ENCODE results near the gene CDH13.

CDH13 gene

GRCh38 chr16:82633964-82634600 lies 7.3 kb downstream of the CDH13 start (continued):
- TF ChIP-seq ZNF280C (tag by site-specific recombination; IDR thresholded peaks at IDR 0.05) (no peak), ZSCAN30 (tag by site-specific recombination; IDR thresholded peaks at IDR 0.05) (no peak), ZNF692 (tag by site-specific recombination; IDR thresholded peaks at IDR 0.05) (no peak), ZNF239 (tag by site-specific recombination; IDR thresholded peaks at IDR 0.05) (no peak), KLF10 (tag by site-specific recombination; IDR thresholded peaks at IDR 0.05) (no peak), SALL2 (tag by site-specific recombination; IDR thresholded peaks at IDR 0.05; ENCODE audit: borderline replicate concordance) (no peak), ZNF610 (tag by site-specific recombination; IDR thresholded peaks at IDR 0.05; ENCODE audit: borderline replicate concordance) (no peak), HOXD13 (CRISPR knock-in tag; IDR thresholded peaks at IDR 0.05; ENCODE audit: borderline replicate concordance) (no peak), ZNF155 (tag by site-specific recombination; IDR thresholded peaks at IDR 0.05) (no peak)

- no peaks in the 10 kb centered on the region for H3K4me1 ChIP-seq (ENCODE audit: control insufficient read depth, insufficient read depth, low read length)
- ChIA-PET POLR2A (no interaction called here), CTCF (interaction anchor here (0.7 to 2.1 kb wide), 4 partner anchors 44 to 676 kb away, joined by 3 to 5 read pairs (median 4); no protein-coding TSS in a partner anchor)
- no peaks in the 10 kb centered on the region for H3K36me3 ChIP-seq (ENCODE audit: control insufficient read depth in 2 of 2, insufficient read depth in 1 of 2, low read length in 2 of 2)
- no peak overlapping the region for H3K4me3 ChIP-seq (ENCODE audit: low read depth, low read length)
- H3K9me3 ChIP-seq (ENCODE audit: control insufficient read depth, insufficient read depth, low read depth, low read length): no peaks in the 10 kb centered on the region
- TF ChIP-seq KLF9 (tag by site-specific recombination; IDR thresholded peaks at IDR 0.05; ENCODE audit: low read depth): no peak
- H3K27ac ChIP-seq (ENCODE audit: extremely low read depth, low read depth, low read length): no peak overlapping the region
These were observed 8.3 kb downstream of the CDH13 start for GRCh38 chr16:82634955-82635610.

- Histone ChIP-seq H3K36me3 (ENCODE audit: control insufficient read depth in 2 of 2, insufficient read depth in 1 of 2, low read length in 2 of 2) (no peaks in the 10 kb centered on the region), H3K4me3 (ENCODE audit: low read depth, low read length) (no peak overlapping the region), H3K4me1 (ENCODE audit: control insufficient read depth, insufficient read depth, low read length) (no peaks in the 10 kb centered on the region), H3K27ac (ENCODE audit: extremely low read depth, low read depth, low read length) (no peak overlapping the region), H3K9me3 (ENCODE audit: control insufficient read depth, insufficient read depth, low read depth, low read length) (no peaks in the 10 kb centered on the region)
- CTCF ChIA-PET: no interaction called here
- TF ChIP-seq ZNF792 (tag by site-specific recombination; IDR thresholded peaks at IDR 0.05): no peak
- TF ChIP-seq ZNF76 (tag by site-specific recombination; IDR thresholded peaks at IDR 0.05; ENCODE audit: borderline replicate concordance, low read depth): no peak
- TF ChIP-seq ZNF391 (tag by site-specific recombination; IDR thresholded peaks at IDR 0.05; ENCODE audit: borderline replicate concordance, low read depth): no peak
- TF ChIP-seq ZNF174 (tag by site-specific recombination; IDR thresholded peaks at IDR 0.05): no peak
- no peak for TF ChIP-seq ZNF529 (tag by site-specific recombination; IDR thresholded peaks at IDR 0.05; ENCODE audit: insufficient replicate concordance)
- no peak for TF ChIP-seq KLF9 (tag by site-specific recombination; IDR thresholded peaks at IDR 0.05; ENCODE audit: low read depth)
- POLR2A ChIA-PET: no interaction called here
These were observed 9.7 kb downstream of the CDH13 start for GRCh38 chr16:82636485-82636884.

- Histone ChIP-seq H3K4me1 (ENCODE audit: control insufficient read depth, insufficient read depth, low read length) (no peaks in the 10 kb centered on the region), H3K27ac (ENCODE audit: extremely low read depth, low read depth, low read length) (no peak overlapping the region), H3K9me3 (ENCODE audit: control insufficient read depth, insufficient read depth, low read depth, low read length) (no peaks in the 10 kb centered on the region), H3K36me3 (ENCODE audit: control insufficient read depth in 2 of 2, insufficient read depth in 1 of 2, low read length in 2 of 2) (no peaks in the 10 kb centered on the region), H3K4me3 (ENCODE audit: low read depth, low read length) (no peak overlapping the region)
- POLR2A ChIA-PET: no interaction called here
- CTCF ChIA-PET: no interaction called here
- no peak for TF ChIP-seq ZNF596 (tag by site-specific recombination; IDR thresholded peaks at IDR 0.05)
- TF ChIP-seq ZNF202 (tag by site-specific recombination; IDR thresholded peaks at IDR 0.05; ENCODE audit: borderline replicate concordance): no peak
- no peak for TF ChIP-seq ZNF549 (tag by site-specific recombination; IDR thresholded peaks at IDR 0.05)
- TF ChIP-seq ZFP37 (tag by site-specific recombination; IDR thresholded peaks at IDR 0.05): no peak
- no peak for TF ChIP-seq ZFHX2 (tag by site-specific recombination; conservative IDR thresholded peaks at IDR 0.05)
- no peak for TF ChIP-seq EGR2 (tag by site-specific recombination; IDR thresholded peaks at IDR 0.05; ENCODE audit: low read depth)
- TF ChIP-seq ZNF621 (tag by site-specific recombination; IDR thresholded peaks at IDR 0.05): no peak
- no peak for TF ChIP-seq KLF7 (tag by site-specific recombination; IDR thresholded peaks at IDR 0.05; ENCODE audit: borderline replicate concordance)
- no peak for TF ChIP-seq ZNF426 (tag by site-specific recombination; IDR thresholded peaks at IDR 0.05)
- TF ChIP-seq SP7 (tag by site-specific recombination; IDR thresholded peaks at IDR 0.05): no peak
- TF ChIP-seq ZBTB8A (tag by site-specific recombination; IDR thresholded peaks at IDR 0.05): no peak
These were observed 10.2 kb downstream of the CDH13 start for GRCh38 chr16:82636958-82637357.

Measured in HEK293 (cell line).